Embryonic facial prominence (tissue), 1 donor: ENCODE data around the gene TMPRSS11D.

Source experiments
- DNase-seq: peaks from one replicate; pipeline ENCODE4 v3.0.0-alpha.2; 2016; ENCODE audit errors: extremely low spot score

The TMPRSS11D gene

DNA sequence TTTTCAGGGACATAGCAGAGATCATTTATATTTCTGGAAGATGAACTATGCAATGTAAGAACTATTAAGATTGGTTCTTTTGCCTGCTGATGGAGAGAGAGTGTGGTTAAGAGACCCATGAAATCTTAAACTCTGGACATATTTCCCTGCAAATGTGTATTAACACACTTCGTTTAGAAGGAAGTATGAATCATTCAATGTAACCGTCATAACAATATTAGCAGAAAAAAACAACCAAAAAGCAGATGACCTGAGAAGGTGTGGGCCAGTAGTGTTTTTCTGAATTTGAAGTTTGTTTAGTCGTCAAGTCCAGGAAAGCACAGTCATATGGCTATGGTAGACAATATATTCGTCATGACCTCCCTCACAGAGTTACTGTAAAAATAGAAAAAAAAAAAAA is 2.5 kb upstream of the TMPRSS11D start:
- no peak for DNase-seq

GRCh38 chr4:67885762-67886161 is 2.0 kb upstream of the TMPRSS11D start:
- DNase-seq = no peak

- DNase-seq = no peak
Measured at GRCh38 chr4:67884701-67885100, 899 bp upstream of the TMPRSS11D start.

GRCh38 chr4:67883458-67883857 is 344 bp downstream of the TMPRSS11D start:
- DNase-seq = no peak

- DNase-seq = no peak
Measured at GRCh38 chr4:67880866-67881610, 2.8 kb downstream of the TMPRSS11D start.

GRCh38 chr4:67879486-67879885 is 4.3 kb downstream of the TMPRSS11D start:
- DNase-seq = no peak

GRCh38 chr4:67877086-67877485 is 6.7 kb downstream of the TMPRSS11D start:
- DNase-seq = no peak

- no peak for DNase-seq
Measured at GRCh38 chr4:67874986-67875385, 8.8 kb downstream of the TMPRSS11D start.

DNA sequence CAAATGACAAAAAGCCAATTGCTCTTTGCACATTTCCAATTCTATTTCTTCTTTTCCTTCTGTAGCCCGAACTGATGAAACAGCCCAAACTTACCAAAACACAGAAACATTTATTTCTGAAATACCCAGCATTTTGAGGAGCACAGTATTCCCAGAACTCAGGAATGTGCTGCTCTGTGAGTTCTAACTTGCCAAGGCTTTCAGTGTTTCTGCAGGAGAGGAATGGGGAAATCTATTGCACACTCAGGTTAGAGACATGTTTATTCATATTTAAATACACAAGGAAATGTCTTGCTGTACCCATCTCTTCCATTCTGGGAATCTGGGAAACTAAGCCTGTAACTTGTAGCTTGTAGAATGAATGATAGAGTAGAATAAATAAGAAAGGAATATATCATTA is 10.7 kb downstream of the TMPRSS11D start:
- no peak for DNase-seq

DNA sequence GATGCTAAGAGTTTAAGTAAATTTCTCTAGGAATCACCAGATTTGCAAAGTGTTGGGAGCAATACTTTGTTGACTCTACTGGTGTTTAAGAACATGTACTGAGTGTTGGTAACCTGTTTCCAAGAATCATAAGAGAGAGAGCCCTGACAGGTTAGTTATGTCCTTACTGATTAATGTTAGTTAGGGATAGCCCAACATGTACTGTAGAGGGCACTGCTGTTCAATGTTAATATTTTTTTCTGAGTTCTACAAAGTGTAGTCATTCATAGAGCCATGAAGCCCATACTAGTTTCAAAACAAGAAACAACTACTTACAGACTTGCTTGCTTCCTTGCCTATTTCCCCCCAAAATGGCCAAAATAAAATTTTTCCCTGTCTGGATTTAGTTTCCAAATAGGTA is 11.9 kb downstream of the TMPRSS11D start:
- DNase-seq = no peak

GRCh38 chr4:67869580-67870190 is 14.1 kb downstream of the TMPRSS11D start:
- no peak for DNase-seq

DNA sequence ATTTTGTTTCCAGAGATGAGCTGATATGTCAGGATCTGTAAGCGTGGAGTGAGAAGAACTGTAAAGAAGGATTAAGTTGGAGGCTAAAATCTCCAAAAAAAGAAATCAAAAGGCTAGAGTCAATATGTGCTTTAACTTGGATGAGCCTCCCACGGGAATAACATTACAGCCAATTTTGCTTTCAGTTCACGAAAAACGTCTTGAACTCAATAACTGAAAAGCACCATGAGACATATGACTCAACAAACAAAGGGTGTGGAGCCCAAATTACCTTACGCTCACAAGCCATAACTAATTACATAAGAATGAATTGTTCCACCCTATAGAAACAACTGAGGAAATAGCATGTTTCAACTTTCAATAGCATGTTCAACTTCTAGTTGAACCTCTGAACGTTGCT is 22.3 kb downstream of the TMPRSS11D start:
- DNase-seq = no peak

DNA sequence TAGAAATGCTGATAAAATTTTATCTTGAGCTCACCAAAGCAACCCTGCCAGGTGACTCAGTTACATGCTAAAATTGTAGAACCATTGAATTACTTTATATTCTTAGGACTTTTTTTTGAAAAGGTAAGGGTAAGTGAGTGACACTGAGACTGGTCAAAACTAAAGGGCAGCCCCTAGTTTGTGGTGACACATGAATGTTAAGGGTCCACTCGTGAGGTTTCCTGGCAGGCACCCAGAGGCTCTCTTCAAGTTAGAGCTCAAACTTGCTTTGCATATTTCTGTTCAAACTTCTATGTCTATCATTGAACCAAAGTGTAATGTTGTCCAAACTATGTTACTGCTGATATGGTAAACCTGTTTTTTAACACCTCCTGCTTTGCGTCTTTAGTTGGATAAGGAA is 30.5 kb downstream of the TMPRSS11D start:
- DNase-seq = no peak

DNA sequence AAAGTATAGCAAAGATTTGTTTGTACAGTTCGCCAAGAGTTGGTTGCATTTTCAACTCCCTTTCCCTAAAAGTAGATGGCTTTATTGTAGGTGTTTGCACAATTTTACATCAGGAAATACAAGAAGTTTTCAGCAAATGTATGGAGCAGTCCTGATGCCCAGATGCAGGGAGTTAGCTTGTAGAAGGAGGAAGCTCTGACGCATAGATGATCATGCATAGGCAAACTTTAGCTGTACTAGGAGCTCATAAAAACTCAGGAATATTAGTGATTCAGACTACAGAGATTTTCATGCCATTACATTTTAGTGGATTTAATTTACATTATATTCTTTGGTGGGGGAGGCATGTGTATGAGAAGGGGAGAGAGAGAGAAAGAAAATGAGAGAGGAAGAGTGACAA is 62.9 kb downstream of the TMPRSS11D start:
- no peak for DNase-seq

GRCh38 chr4:67810011-67810410 is 73.8 kb downstream of the TMPRSS11D start:
- no peak for DNase-seq

GRCh38 chr4:67809502-67809901 is 74.3 kb downstream of the TMPRSS11D start:
- no peak for DNase-seq

DNA sequence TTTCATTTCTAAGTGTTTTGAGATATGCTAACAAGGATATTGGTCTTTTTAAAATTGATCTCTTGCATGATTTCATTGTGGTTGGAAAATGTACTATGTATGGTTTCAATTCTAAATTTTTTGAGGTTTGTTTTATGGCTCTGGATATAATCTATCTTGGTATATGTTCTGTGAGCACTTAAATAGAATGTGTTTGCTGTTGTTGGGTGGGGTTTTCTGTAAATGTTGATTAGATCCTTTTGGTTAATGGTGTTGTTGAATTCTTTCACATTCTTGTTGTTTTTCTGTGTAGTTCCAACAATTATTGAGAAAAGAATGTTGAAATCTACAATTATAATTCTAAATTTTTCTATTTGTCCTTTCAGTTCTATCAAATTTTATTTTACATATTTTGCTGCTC is 87.0 kb downstream of the TMPRSS11D start:
- no peak for DNase-seq

DNA sequence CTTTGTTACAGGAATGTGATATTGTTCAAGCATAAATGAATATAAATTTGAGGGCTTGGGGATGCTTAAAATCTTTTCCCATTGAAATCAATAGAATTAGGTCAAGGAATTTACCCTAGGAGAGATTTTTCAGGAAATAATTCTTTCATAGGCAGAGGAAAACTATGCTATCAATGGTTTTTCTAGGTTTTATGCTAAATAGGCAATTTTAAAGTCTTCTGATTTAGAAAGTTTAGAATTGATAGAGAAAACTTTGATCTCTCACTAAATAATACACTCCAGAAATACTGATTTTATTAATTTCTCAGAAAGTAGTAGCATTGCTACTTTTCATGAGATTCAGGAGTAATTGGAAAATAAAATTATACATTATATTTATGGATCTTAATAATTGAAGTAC is 93.1 kb downstream of the TMPRSS11D start:
- DNase-seq = no peak

DNA sequence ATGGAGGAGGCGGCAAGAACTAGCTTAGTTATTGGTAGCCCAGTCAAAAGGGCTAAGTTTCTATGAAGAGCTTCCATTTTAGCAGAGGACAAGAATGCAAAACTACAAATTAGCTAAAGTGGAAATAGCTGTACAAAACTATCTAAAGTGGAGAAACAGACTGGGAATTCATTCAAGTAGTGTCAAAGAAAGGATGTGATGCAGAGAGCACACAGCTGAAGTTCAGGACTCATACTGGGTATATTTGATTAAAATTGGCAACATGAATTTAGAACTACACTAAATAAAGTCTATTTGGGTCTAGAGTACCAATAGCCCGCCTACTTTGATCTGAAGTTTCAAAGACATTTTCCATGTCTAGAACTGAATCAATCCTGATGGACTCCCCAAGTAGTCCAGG is 96.5 kb downstream of the TMPRSS11D start:
- no peak for DNase-seq

GRCh38 chr4:67785528-67785927 is 98.3 kb downstream of the TMPRSS11D start:
- no peak for DNase-seq

DNA sequence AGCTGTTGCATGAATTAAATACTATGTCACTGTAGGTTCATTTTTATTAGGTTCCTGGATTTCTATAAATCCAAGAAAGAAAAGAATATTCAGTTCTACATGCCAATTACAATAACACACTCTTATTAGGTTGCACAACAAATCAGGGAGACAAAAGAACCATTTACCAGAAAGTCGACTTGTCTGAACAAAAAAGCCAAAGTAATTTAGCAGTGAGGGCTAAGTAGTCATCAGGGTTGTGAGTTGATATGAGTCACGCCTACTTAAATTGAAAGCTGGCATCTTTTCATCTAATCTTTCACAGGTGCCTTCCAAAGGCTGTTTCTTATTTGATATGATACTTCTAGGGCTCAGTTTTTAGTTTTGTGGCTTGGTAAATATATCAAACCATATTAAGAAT is 104.2 kb downstream of the TMPRSS11D start:
- DNase-seq = no peak

- no peak for DNase-seq
Measured at GRCh38 chr4:67776746-67777145, 107.1 kb downstream of the TMPRSS11D start.
